ENCODE data around the gene CD99.

- TF ChIP-seq CTCF (conservative IDR thresholded peaks at IDR 0.05; ENCODE audit: low read depth, low read length): no peak
- TF ChIP-seq EZH2 (IDR thresholded peaks at IDR 0.05; ENCODE audit: borderline replicate concordance, low read depth, low read length, poor library complexity, severe bottlenecking): no peak
Measured at GRCh38 chrX:2732649-2733048, 41.6 kb downstream of the CD99 start.
